Pancreas (tissue), 10 donors: Measurements from ENCODE around the gene FOXO3. TPM values are rescaled to one million over a fixed set of nuclear protein-coding genes. Genes with fewer than 3 reads are reported as not detected.

ENCODE experiments used
- ATAC-seq, 4 donors: fragments of 200-7000 bp; cut with Tn5 transposase; one replicate each; pipeline versions ENCODE4 v1.8.0 to v1.9.1; 2020; ENCODE audit warnings: mild to moderate bottlenecking in 4 of 4, moderate library complexity in 4 of 4
- DNase-seq, 6 donors: peaks; one replicate each; pipeline ENCODE4 v3.0.0-alpha.2; 2020
- FAIRE-seq: peaks from 2 replicates; lab custom pipeline; 2012; peaks lifted over from hg19 to GRCh38; lab: Jason Lieb, UNC
- H3K27ac ChIP-seq, 4 donors: fragments of 200-600 bp; sonication (generic); 1 replicate in 3 of 4; 2 replicates in 1 of 4; pipeline versions ENCODE4 v1.5.0 to v1.8.0; 2020
- H3K27me3 ChIP-seq, 4 donors: fragments of 200-600 bp; one replicate each; pipeline ENCODE4 v1.8.0; 2021
- H3K36me3 ChIP-seq, 3 donors: fragments of 200-600 bp; sonication (generic) in 1 of 3; one replicate each; pipeline versions ENCODE4 v1.5.0 to v1.8.0; 2020 to 2021
- H3K4me1 ChIP-seq, 3 donors: fragments of 200-600 bp; one replicate each; pipeline ENCODE4 v1.8.0; 2021
- H3K4me3 ChIP-seq, 4 donors: fragments of 200-600 bp; sonication (generic) in 2 of 4; one replicate each; pipeline versions ENCODE4 v1.5.0 to v1.8.0; 2020 to 2021
- H3K9me3 ChIP-seq, 4 donors: fragments of 200-600 bp; one replicate each; pipeline ENCODE4 v1.8.0; 2021
- CTCF ChIP-seq, 4 donors: fragments of 200-600 bp; sonication (generic) in 3 of 4; IDR thresholded peaks; one replicate each; pipeline versions ENCODE4 v1.5.0 to v1.8.0; 2021; ENCODE audit warnings: antibody characterized with exemption in 4 of 4
- WGBS, 2 donors: extraction: QIAGEN DNeasy Blood & Tissue Kit; methylation state at CpG; one replicate each; pipeline ENCODE4 v1.1.7; 2013; 5-methylcytosine and 5-hydroxymethylcytosine counted together
- intact Hi-C, 3 donors: fragments of 100-400 bp; cut with DNase I; formaldehyde crosslinking; loops; one replicate each; pipeline versions ENCODE4 v1.11.1 to v1.14.2; 2022
- polyA plus RNA-seq, 2 donors: library from polyadenylated mRNA; stranded (reverse); fragments of 200-250 nt; gene quantifications; one replicate each; pipeline ENCODE4 v1.2.3, GENCODE V29; 2013
- total RNA-seq, 6 donors: library from RNA; stranded (reverse); fragmentation: NEBNext Ultra II Directional in 4 of 6; extraction: Animal tissue kit (Norgen Biotek cat#: 25700) in 4 of 6; gene quantifications; one replicate each; pipeline versions ENCODE4 v1.2.1 to v1.2.4, GENCODE V29; 2021 to 2023
- donor health status: healthy with polysubstance abuse.
- donor health status: DM: no; HTN: no; CAD: no; lungs with moderate emphysema.
- donor health status: DM: no; HTN: no; CAD: no.
- donor health status: control.
- donor health status: control.
- donor health status: Bipolar disorder and iron deficiency.
- donor health status: DM: yes; HTN: yes; CAD: no.
- donor health status: DM: no; HTN: no; CAD: no.
- donor health status: DM: no; HTN: no; CAD: no.
- donor health status: DM: yes; HTN: yes; CAD: no.

Gene FOXO3
- total and polyA plus RNA-seq, 8 donors: 11.3 to 61.2 (median 41.2) TPM

GRCh38 chr6:108565091-108565766, 4.5 kb downstream of the FOXO3 start:
- H3K4me3 ChIP-seq: peak overlapping the region in 1 of 4 donors; percentile 12
- no peaks in the 10 kb centered on the region for H3K9me3 ChIP-seq
- no peak for ATAC-seq
- no peak for DNase-seq
- H3K27ac ChIP-seq: peak overlapping the region in 2 of 4 donors; percentile 57 to 99
- H3K36me3 ChIP-seq: peaks cover 0 to 37% (median 17%) of the 10 kb centered on the region in 3 donors
- H3K27me3 ChIP-seq: no peaks in the 10 kb centered on the region
- intact Hi-C loops: no loop called here
- peaks cover 21 to 47% (median 34%) of the 10 kb centered on the region in 3 donors for H3K4me1 ChIP-seq
- 13 to 16% methylated on average over 4 of the region's 4 CpGs for WGBS, 2 donors
- no peak for FAIRE-seq
- no peak for TF ChIP-seq CTCF (IDR thresholded peaks at IDR 0.05)

- Histone ChIP-seq H3K9me3 (no peaks in the 10 kb centered on the region), H3K27ac (peak overlapping the region in 2 of 4 donors; percentile 57 to 99), H3K27me3 (no peaks in the 10 kb centered on the region), H3K36me3 (peaks cover 0 to 42% (median 17%) of the 10 kb centered on the region in 3 donors), H3K4me1 (peaks cover 21 to 47% (median 34%) of the 10 kb centered on the region in 3 donors), H3K4me3 (peak overlapping the region in 1 of 4 donors; percentile 12)
- TF ChIP-seq CTCF (IDR thresholded peaks at IDR 0.05): no peak
- ATAC-seq: peak in 3 of 4 donors; percentile 13 to 47 (median 34)
- WGBS, 2 donors: 6 to 7% methylated on average over 4 of the region's 4 CpGs
- FAIRE-seq: peak; percentile 23
- intact Hi-C loops: no loop called here
- DNase-seq: no peak
These were observed 5.2 kb downstream of the FOXO3 start for GRCh38 chr6:108565893-108566292.

- Histone ChIP-seq H3K27me3 (no peaks in the 10 kb centered on the region), H3K27ac (peak overlapping the region in 2 of 4 donors; percentile 57 to 99), H3K36me3 (peaks cover 0 to 48% (median 17%) of the 10 kb centered on the region in 3 donors), H3K4me3 (no peak overlapping the region), H3K4me1 (peaks cover 21 to 47% (median 34%) of the 10 kb centered on the region in 3 donors), H3K9me3 (no peaks in the 10 kb centered on the region)
- no peak for TF ChIP-seq CTCF (IDR thresholded peaks at IDR 0.05)
- intact Hi-C loops: no loop called here
- FAIRE-seq (no peak), ATAC-seq (peak in 1 of 4 donors; percentile 12), DNase-seq (peak in 3 of 6 donors; percentile 28 to 49 (median 35))
These were observed 5.7 kb downstream of the FOXO3 start for GRCh38 chr6:108566406-108566805.

GRCh38 chr6:108568101-108568500, 7.4 kb downstream of the FOXO3 start:
- no peak overlapping the region for H3K4me3 ChIP-seq

More at GRCh38 chr6:108568101-108568500, 7.4 kb downstream of the FOXO3 start:
- peaks cover 0 to 51% (median 17%) of the 10 kb centered on the region in 3 donors for H3K36me3 ChIP-seq
- 83 to 89% methylated on average over 5 of the region's 5 CpGs for WGBS, 2 donors
- no peak for ATAC-seq
- peaks cover 21 to 44% (median 34%) of the 10 kb centered on the region in 3 donors for H3K4me1 ChIP-seq
- no peak for TF ChIP-seq CTCF (IDR thresholded peaks at IDR 0.05)
- no peaks in the 10 kb centered on the region for H3K9me3 ChIP-seq
- intact Hi-C loops: no loop called here
- H3K27ac ChIP-seq: no peak overlapping the region
- H3K27me3 ChIP-seq: no peaks in the 10 kb centered on the region
- FAIRE-seq: no peak
- DNase-seq: no peak
